22Rv1 (cell line): ENCODE measurements around the gene DUSP15.

Source experiments
- H3K27ac ChIP-seq: fragments of 450-650 bp; 2 replicates; pipeline ENCODE4 v1.5.1; 2017
- ZFX ChIP-seq: fragments of 450-650 bp; IDR thresholded peaks from 2 replicates; pipeline ENCODE4 v1.6.1; 2017; ENCODE audit warnings: antibody characterized with exemption, borderline replicate concordance
- TF ChIP-seq, protein P1 (sequence below): fragments of 450-650 bp; IDR thresholded peaks from 2 replicates; pipeline ENCODE4 v1.5.1; 2017; ENCODE audit warnings: mild to moderate bottlenecking

The DUSP15 gene

GRCh38 chr20:31842471-31843157 is 27.7 kb downstream of the DUSP15 start:
- no peak overlapping the region for H3K27ac ChIP-seq

GRCh38 chr20:31841928-31842327 is 28.4 kb downstream of the DUSP15 start:
- no peak overlapping the region for H3K27ac ChIP-seq

More at GRCh38 chr20:31842471-31843157, 27.7 kb downstream of the DUSP15 start:
- TF ChIP-seq, protein P1, sequence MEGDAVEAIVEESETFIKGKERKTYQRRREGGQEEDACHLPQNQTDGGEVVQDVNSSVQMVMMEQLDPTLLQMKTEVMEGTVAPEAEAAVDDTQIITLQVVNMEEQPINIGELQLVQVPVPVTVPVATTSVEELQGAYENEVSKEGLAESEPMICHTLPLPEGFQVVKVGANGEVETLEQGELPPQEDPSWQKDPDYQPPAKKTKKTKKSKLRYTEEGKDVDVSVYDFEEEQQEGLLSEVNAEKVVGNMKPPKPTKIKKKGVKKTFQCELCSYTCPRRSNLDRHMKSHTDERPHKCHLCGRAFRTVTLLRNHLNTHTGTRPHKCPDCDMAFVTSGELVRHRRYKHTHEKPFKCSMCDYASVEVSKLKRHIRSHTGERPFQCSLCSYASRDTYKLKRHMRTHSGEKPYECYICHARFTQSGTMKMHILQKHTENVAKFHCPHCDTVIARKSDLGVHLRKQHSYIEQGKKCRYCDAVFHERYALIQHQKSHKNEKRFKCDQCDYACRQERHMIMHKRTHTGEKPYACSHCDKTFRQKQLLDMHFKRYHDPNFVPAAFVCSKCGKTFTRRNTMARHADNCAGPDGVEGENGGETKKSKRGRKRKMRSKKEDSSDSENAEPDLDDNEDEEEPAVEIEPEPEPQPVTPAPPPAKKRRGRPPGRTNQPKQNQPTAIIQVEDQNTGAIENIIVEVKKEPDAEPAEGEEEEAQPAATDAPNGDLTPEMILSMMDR = no peak
- no peak for TF ChIP-seq ZFX

GRCh38 chr20:31840906-31841816 is 29.2 kb downstream of the DUSP15 start:
- no peak overlapping the region for H3K27ac ChIP-seq
- no peak for TF ChIP-seq ZFX
- TF ChIP-seq, protein P1 = no peak

More at GRCh38 chr20:31841928-31842327, 28.4 kb downstream of the DUSP15 start:
- TF ChIP-seq, protein P1 = no peak
- no peak for TF ChIP-seq ZFX

DNA sequence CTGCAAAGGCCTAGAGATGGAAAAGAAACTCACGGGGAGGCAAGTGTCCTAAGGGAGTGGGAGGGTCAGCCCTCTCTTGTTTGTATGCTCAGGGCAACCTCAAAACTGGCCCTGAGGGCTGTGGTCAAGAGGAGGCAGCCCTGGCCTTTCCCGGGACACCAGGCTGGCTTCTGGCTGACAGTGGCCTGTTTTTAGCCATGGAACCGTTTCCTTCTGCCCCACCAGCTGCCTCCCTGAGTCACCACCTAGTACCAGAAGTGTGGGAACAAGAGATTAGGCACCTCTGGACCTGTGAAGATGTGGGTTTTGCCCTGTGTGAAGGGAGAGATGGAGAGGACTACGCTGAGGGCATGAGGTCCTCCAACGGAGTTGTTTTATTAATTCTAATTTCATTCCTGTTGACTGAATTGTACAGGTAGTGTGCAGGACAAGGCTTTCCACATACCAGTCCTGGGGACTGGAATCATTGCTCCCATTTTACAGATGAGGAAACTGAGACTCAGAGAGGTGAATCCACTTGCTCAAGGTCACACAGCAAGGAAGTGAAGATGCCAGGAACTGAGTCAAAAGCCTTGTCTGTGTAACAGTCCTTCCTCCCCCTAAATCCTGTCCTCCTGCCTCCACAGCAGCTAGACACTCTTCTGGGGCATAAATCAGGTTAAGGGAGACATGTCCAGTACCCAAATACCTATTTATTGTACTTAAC is 30.4 kb downstream of the DUSP15 start:
- TF ChIP-seq, protein P1 = no peak
- TF ChIP-seq ZFX = no peak
- no peak overlapping the region for H3K27ac ChIP-seq

DNA sequence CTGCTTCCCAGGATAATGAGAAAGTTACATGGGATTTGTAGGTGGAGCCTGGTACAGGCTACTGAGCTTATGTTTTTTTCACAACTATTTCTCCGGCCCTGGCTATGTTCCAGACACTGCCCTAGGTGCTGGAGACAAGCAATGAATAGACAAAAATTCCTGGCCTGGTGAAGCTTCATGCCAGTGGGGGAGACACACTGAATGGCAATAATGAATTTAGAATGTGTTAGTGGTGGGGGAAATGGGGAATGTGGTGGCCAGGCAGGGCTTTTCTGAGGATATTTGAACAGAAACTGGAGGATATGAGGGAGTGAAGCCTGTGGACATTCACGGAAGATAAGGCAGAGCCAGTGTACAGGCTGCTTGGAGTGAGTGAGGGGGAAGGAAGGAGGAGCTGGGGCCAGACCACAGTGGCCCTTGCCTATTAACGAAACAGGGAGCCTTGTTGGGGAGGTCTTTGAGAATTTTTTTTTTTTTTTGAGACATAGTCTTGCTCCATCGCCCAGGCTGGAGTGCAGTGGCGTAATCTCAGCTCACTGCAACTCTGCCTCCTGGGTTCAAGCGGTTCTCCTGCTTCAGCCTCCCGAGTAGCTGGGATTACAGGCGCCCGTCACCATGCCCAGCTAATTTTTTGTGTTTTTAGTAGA is 31.6 kb downstream of the DUSP15 start:
- TF ChIP-seq ZFX = no peak
- TF ChIP-seq, protein P1 = no peak
- no peak overlapping the region for H3K27ac ChIP-seq

GRCh38 chr20:31837896-31838397 is 32.4 kb downstream of the DUSP15 start:
- H3K27ac ChIP-seq = no peak overlapping the region
- no peak for TF ChIP-seq ZFX
- TF ChIP-seq, protein P1 = no peak
